ENCODE data around the gene APCDD1. TPM values are rescaled to one million over a fixed set of nuclear protein-coding genes. Genes with fewer than 3 reads are reported as not detected.

APCDD1 gene
- total RNA-seq, 1 experiment from 2014 or later = not detected

- TF ChIP-seq TCF7L2 (IDR thresholded peaks at IDR 0.05; ENCODE audit: borderline replicate concordance, extremely low read depth, insufficient read depth, insufficient read length) (peak; percentile 28), ZFX (IDR thresholded peaks at IDR 0.05) (no peak)
- RAD21 ChIA-PET (ENCODE audit: low non-redundant PET in 1 of 2, low total read pairs in 2 of 2, uncharacterized antibody in 2 of 2, unreplicated experiment in 2 of 2) = no interaction called here
- Histone ChIP-seq H3K79me2 (ENCODE audit: insufficient read depth, low read length) (no peaks in the 10 kb centered on the region), H3K9me3 (ENCODE audit: control insufficient read depth in 1 of 2, insufficient read depth in 1 of 2, low read depth in 1 of 2, low read length in 2 of 2) (no peaks in the 10 kb centered on the region), H3K4me3 (replicated peaks in 1 of 2; ENCODE audit: low read depth in 1 of 2, low read length in 2 of 2) (no peak overlapping the region), H3K27me3 (ENCODE audit: insufficient read depth, low read length) (peaks cover 9% of the 10 kb centered on the region; the same call in 1 of the 2 replicates), H3K9ac (ENCODE audit: low read length) (no peak overlapping the region), H3K27ac (ENCODE audit: low read depth, low read length) (no peak overlapping the region), H3K4me2 (ENCODE audit: low read length) (no peak overlapping the region), H3K36me3 (ENCODE audit: control insufficient read depth in 1 of 2, insufficient read depth in 2 of 2, low read length in 2 of 2) (no peaks in the 10 kb centered on the region), H4K20me1 (ENCODE audit: insufficient read depth) (no peaks in the 10 kb centered on the region), H3K4me1 (ENCODE audit: control insufficient read depth in 1 of 2, insufficient read depth in 2 of 2, low read length in 2 of 2) (peaks cover 0 to 4% of the 10 kb centered on the region in 2 experiments; a peak in 1 of 4 replicates), H3K9me2 (ENCODE audit: insufficient read depth) (no peaks in the 10 kb centered on the region), H2AFZ (ENCODE audit: low read depth, low read length, poor library complexity, severe bottlenecking) (no peak overlapping the region)
- no TSS peak for BruUV-seq (replicated peaks)
- CTCF ChIA-PET = no interaction called here
- ATAC-seq (no peak), DNase-seq (ENCODE audit: low read depth, low spot score) (no peak)
- intact Hi-C loops (cut with micrococcal nuclease) = loop anchor here (5.0 kb wide), 1 partner anchor 64 kb away; no protein-coding TSS in a partner anchor
- POLR2A ChIA-PET = no interaction called here
Measured at GRCh38 chr18:10488017-10488416, 33.6 kb downstream of the APCDD1 start.

- Histone ChIP-seq H3K4me3 (replicated peaks in 1 of 2; ENCODE audit: low read depth in 1 of 2, low read length in 2 of 2) (no peak overlapping the region), H3K9me2 (ENCODE audit: insufficient read depth) (no peaks in the 10 kb centered on the region), H3K4me2 (ENCODE audit: low read length) (no peak overlapping the region), H3K27ac (ENCODE audit: low read depth, low read length) (no peak overlapping the region), H4K20me1 (ENCODE audit: insufficient read depth) (no peaks in the 10 kb centered on the region), H3K9ac (ENCODE audit: low read length) (no peak overlapping the region), H3K4me1 (ENCODE audit: control insufficient read depth in 1 of 2, insufficient read depth in 2 of 2, low read length in 2 of 2) (peaks cover 0 to 4% of the 10 kb centered on the region in 2 experiments; a peak in 1 of 4 replicates), H3K36me3 (ENCODE audit: control insufficient read depth in 1 of 2, insufficient read depth in 2 of 2, low read length in 2 of 2) (no peaks in the 10 kb centered on the region), H3K9me3 (ENCODE audit: control insufficient read depth in 1 of 2, insufficient read depth in 1 of 2, low read depth in 1 of 2, low read length in 2 of 2) (no peaks in the 10 kb centered on the region), H3K79me2 (ENCODE audit: insufficient read depth, low read length) (no peaks in the 10 kb centered on the region), H2AFZ (ENCODE audit: low read depth, low read length, poor library complexity, severe bottlenecking) (no peak overlapping the region), H3K27me3 (ENCODE audit: insufficient read depth, low read length) (no peaks in the 10 kb centered on the region)
- ChIA-PET CTCF (interaction anchor here (1.3 kb wide), 1 partner anchor 8 kb away, joined by 3 read pairs; no protein-coding TSS in a partner anchor), RAD21 (ENCODE audit: low non-redundant PET in 1 of 2, low total read pairs in 2 of 2, uncharacterized antibody in 2 of 2, unreplicated experiment in 2 of 2) (no interaction called here), POLR2A (no interaction called here)
- intact Hi-C loops (cut with micrococcal nuclease) = no loop called here
- DNase-seq (ENCODE audit: low read depth, low spot score) (peak; percentile 73), ATAC-seq (peak; percentile 100)
- TF ChIP-seq ZNF274 (IDR thresholded peaks at IDR 0.05; ENCODE audit: low read depth, low read length) (no peak), CTCF (IDR thresholded peaks at IDR 0.05 in 2 of 3, conservative IDR thresholded peaks at IDR 0.05 in 1 of 3; ENCODE audit: borderline replicate concordance in 1 of 3, insufficient read depth in 1 of 3, low read depth in 2 of 3, low read length in 2 of 3) (peak; percentile 68 to 91 (median 79)), EGR1 (IDR thresholded peaks at IDR 0.05; ENCODE audit: low read depth) (no peak), RAD21 (IDR thresholded peaks at IDR 0.05; ENCODE audit: low read depth) (peak; percentile 63), CBX3 (IDR thresholded peaks at IDR 0.05; ENCODE audit: low read depth) (peak; percentile 59; the same call in 1 of the 2 replicates), TCF7L2 (IDR thresholded peaks at IDR 0.05; ENCODE audit: borderline replicate concordance, extremely low read depth, insufficient read depth, insufficient read length) (peak; percentile 35), MAX (IDR thresholded peaks at IDR 0.05) (peak; percentile 72; the same call in 1 of the 2 replicates), FOSL1 (IDR thresholded peaks at IDR 0.05; ENCODE audit: low read depth) (no peak)
- no TSS peak for BruUV-seq (replicated peaks)
Measured at GRCh38 chr18:10490401-10491165, 36.1 kb downstream of the APCDD1 start.
